Measurements from ENCODE around the gene USP24.
"Not testable (repeated sequence)": the region's sequence is repeated elsewhere in the genome, so short reads cannot be mapped to it uniquely, and the experiment has no call there.

The USP24 gene

GRCh38 chr1:55117941-55118340 is 97.2 kb downstream of the USP24 start:
- Histone ChIP-seq H3K36me3 (ENCODE audit: control insufficient read depth in 5 of 5, insufficient read depth in 5 of 5, low read length in 5 of 5) (peaks cover 43 to 72% (median 64%) of the 10 kb centered on the region in 5 donors), H3K4me1 (ENCODE audit: control insufficient read depth in 5 of 5, insufficient read depth in 5 of 5, low read length in 5 of 5) (no peaks in the 10 kb centered on the region), H3K9me3 (ENCODE audit: control insufficient read depth in 5 of 5, low read length in 5 of 5) (no peaks in the 10 kb centered on the region), H3K9ac (ENCODE audit: low read length in 5 of 5) (no peak overlapping the region), H3K27ac (ENCODE audit: low read depth, low read length) (no peak overlapping the region), H3K4me3 (ENCODE audit: low read depth in 1 of 5, low read length in 5 of 5) (no peak overlapping the region), H3K27me3 (ENCODE audit: control insufficient read depth in 5 of 5, insufficient read depth in 4 of 5, low read length in 5 of 5) (no peaks in the 10 kb centered on the region)

- H3K9me3 ChIP-seq (ENCODE audit: control insufficient read depth in 5 of 5, low read length in 5 of 5); H3K27ac ChIP-seq (ENCODE audit: low read depth, low read length); H3K4me3 ChIP-seq (ENCODE audit: low read depth in 1 of 5, low read length in 5 of 5); H3K4me1 ChIP-seq (ENCODE audit: control insufficient read depth in 5 of 5, insufficient read depth in 5 of 5, low read length in 5 of 5); H3K9ac ChIP-seq (ENCODE audit: low read length in 5 of 5); H3K27me3 ChIP-seq (ENCODE audit: control insufficient read depth in 5 of 5, insufficient read depth in 4 of 5, low read length in 5 of 5): not testable (repeated sequence)
- peaks cover 52 to 83% (median 64%) of the 10 kb centered on the region in 5 donors for H3K36me3 ChIP-seq (ENCODE audit: control insufficient read depth in 5 of 5, insufficient read depth in 5 of 5, low read length in 5 of 5)
Observed at GRCh38 chr1:55109005-55109404, 106.2 kb downstream of the USP24 start.

GRCh38 chr1:55107101-55107500 is 108.1 kb downstream of the USP24 start:
- Histone ChIP-seq H3K9me3 (ENCODE audit: control insufficient read depth in 5 of 5, low read length in 5 of 5) (no peaks in the 10 kb centered on the region), H3K4me1 (ENCODE audit: control insufficient read depth in 5 of 5, insufficient read depth in 5 of 5, low read length in 5 of 5) (peaks cover 0 to 8% (median 4%) of the 10 kb centered on the region in 5 donors), H3K4me3 (ENCODE audit: low read depth in 1 of 5, low read length in 5 of 5) (no peak overlapping the region), H3K36me3 (ENCODE audit: control insufficient read depth in 5 of 5, insufficient read depth in 5 of 5, low read length in 5 of 5) (peaks cover 67 to 84% (median 73%) of the 10 kb centered on the region in 5 donors), H3K27me3 (ENCODE audit: control insufficient read depth in 5 of 5, insufficient read depth in 4 of 5, low read length in 5 of 5) (no peaks in the 10 kb centered on the region), H3K27ac (ENCODE audit: low read depth, low read length) (no peak overlapping the region), H3K9ac (ENCODE audit: low read length in 5 of 5) (no peak overlapping the region)

DNA sequence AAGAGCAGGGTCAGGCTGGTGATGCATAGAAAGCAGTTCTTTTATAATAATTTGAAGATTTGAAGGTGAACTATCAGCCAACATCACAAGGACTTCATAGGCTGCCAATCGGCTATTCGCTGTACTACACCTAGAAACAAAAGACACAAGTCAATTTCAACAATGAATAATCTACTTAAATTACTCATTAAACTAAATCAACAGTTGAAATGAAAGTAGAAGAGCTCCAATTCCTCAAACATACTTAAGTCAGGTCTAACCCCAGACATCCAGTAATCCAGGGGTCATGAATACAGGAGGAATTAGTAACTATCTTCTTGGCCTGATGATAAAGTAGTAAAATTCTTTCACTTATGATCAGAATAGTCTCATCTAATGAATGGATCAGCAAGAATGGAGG is 111.3 kb downstream of the USP24 start:
- Histone ChIP-seq H3K9ac (ENCODE audit: low read length in 5 of 5) (no peak overlapping the region), H3K27me3 (ENCODE audit: control insufficient read depth in 5 of 5, insufficient read depth in 4 of 5, low read length in 5 of 5) (no peaks in the 10 kb centered on the region), H3K36me3 (ENCODE audit: control insufficient read depth in 5 of 5, insufficient read depth in 5 of 5, low read length in 5 of 5) (peaks cover 67 to 95% (median 86%) of the 10 kb centered on the region in 5 donors), H3K9me3 (ENCODE audit: control insufficient read depth in 5 of 5, low read length in 5 of 5) (no peaks in the 10 kb centered on the region), H3K4me1 (ENCODE audit: control insufficient read depth in 5 of 5, insufficient read depth in 5 of 5, low read length in 5 of 5) (peaks cover 0 to 8% (median 4%) of the 10 kb centered on the region in 5 donors), H3K27ac (ENCODE audit: low read depth, low read length) (no peak overlapping the region), H3K4me3 (ENCODE audit: low read depth in 1 of 5, low read length in 5 of 5) (no peak overlapping the region)

DNA sequence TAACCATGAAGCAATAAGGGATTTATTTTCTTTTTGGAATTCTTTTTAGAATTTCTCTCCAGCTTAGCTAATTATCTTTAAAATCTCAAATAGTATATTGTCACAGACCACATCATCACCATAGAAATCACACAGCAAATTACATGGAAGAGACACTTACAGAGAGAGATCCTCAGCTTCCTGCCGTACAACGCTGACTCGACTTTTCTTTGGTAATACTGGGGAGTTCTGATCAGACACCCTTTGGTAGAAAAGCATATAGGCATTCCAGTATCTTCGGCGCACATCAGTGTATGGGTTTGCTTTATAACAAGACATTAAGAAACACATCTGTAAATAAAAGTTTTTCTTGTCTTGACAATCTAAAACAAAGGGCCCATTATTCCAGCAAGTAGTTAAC is 120.1 kb downstream of the USP24 start:
- H3K4me3 ChIP-seq (ENCODE audit: low read depth in 1 of 5, low read length in 5 of 5), result no peak overlapping the region
- H3K9me3 ChIP-seq (ENCODE audit: control insufficient read depth in 5 of 5, low read length in 5 of 5), result no peaks in the 10 kb centered on the region
- peaks cover 77 to 97% (median 89%) of the 10 kb centered on the region in 5 donors for H3K36me3 ChIP-seq (ENCODE audit: control insufficient read depth in 5 of 5, insufficient read depth in 5 of 5, low read length in 5 of 5)
- H3K4me1 ChIP-seq (ENCODE audit: control insufficient read depth in 5 of 5, insufficient read depth in 5 of 5, low read length in 5 of 5), result no peaks in the 10 kb centered on the region
- no peaks in the 10 kb centered on the region for H3K27me3 ChIP-seq (ENCODE audit: control insufficient read depth in 5 of 5, insufficient read depth in 4 of 5, low read length in 5 of 5)
- H3K27ac ChIP-seq (ENCODE audit: low read depth, low read length), result no peak overlapping the region
- peak overlapping the region in 1 of 5 donors; percentile 43 for H3K9ac ChIP-seq (ENCODE audit: low read length in 5 of 5)

GRCh38 chr1:55092475-55092874 is 122.7 kb downstream of the USP24 start:
- Histone ChIP-seq H3K27me3 (ENCODE audit: control insufficient read depth in 5 of 5, insufficient read depth in 4 of 5, low read length in 5 of 5) (no peaks in the 10 kb centered on the region), H3K27ac (ENCODE audit: low read depth, low read length) (no peak overlapping the region), H3K4me1 (ENCODE audit: control insufficient read depth in 5 of 5, insufficient read depth in 5 of 5, low read length in 5 of 5) (no peaks in the 10 kb centered on the region), H3K9ac (ENCODE audit: low read length in 5 of 5) (no peak overlapping the region), H3K4me3 (ENCODE audit: low read depth in 1 of 5, low read length in 5 of 5) (no peak overlapping the region), H3K36me3 (ENCODE audit: control insufficient read depth in 5 of 5, insufficient read depth in 5 of 5, low read length in 5 of 5) (peaks cover 79 to 97% (median 91%) of the 10 kb centered on the region in 5 donors), H3K9me3 (ENCODE audit: control insufficient read depth in 5 of 5, low read length in 5 of 5) (no peaks in the 10 kb centered on the region)

- Histone ChIP-seq H3K27me3 (ENCODE audit: control insufficient read depth in 5 of 5, insufficient read depth in 4 of 5, low read length in 5 of 5) (no peaks in the 10 kb centered on the region), H3K9ac (ENCODE audit: low read length in 5 of 5) (no peak overlapping the region), H3K27ac (ENCODE audit: low read depth, low read length) (no peak overlapping the region), H3K4me1 (ENCODE audit: control insufficient read depth in 5 of 5, insufficient read depth in 5 of 5, low read length in 5 of 5) (no peaks in the 10 kb centered on the region), H3K4me3 (ENCODE audit: low read depth in 1 of 5, low read length in 5 of 5) (no peak overlapping the region), H3K36me3 (ENCODE audit: control insufficient read depth in 5 of 5, insufficient read depth in 5 of 5, low read length in 5 of 5) (peaks cover 81 to 97% (median 93%) of the 10 kb centered on the region in 5 donors), H3K9me3 (ENCODE audit: control insufficient read depth in 5 of 5, low read length in 5 of 5) (no peaks in the 10 kb centered on the region)
Observed at GRCh38 chr1:55089683-55090082, 125.5 kb downstream of the USP24 start.

GRCh38 chr1:55088413-55088812 is 126.8 kb downstream of the USP24 start:
- peaks cover 82 to 97% (median 94%) of the 10 kb centered on the region in 5 donors for H3K36me3 ChIP-seq (ENCODE audit: control insufficient read depth in 5 of 5, insufficient read depth in 5 of 5, low read length in 5 of 5)
- no peaks in the 10 kb centered on the region for H3K27me3 ChIP-seq (ENCODE audit: control insufficient read depth in 5 of 5, insufficient read depth in 4 of 5, low read length in 5 of 5)
- H3K9ac ChIP-seq (ENCODE audit: low read length in 5 of 5), result no peak overlapping the region
- H3K4me3 ChIP-seq (ENCODE audit: low read depth in 1 of 5, low read length in 5 of 5), result no peak overlapping the region
- H3K4me1 ChIP-seq (ENCODE audit: control insufficient read depth in 5 of 5, insufficient read depth in 5 of 5, low read length in 5 of 5), result no peaks in the 10 kb centered on the region
- H3K27ac ChIP-seq (ENCODE audit: low read depth, low read length), result no peak overlapping the region
- H3K9me3 ChIP-seq (ENCODE audit: control insufficient read depth in 5 of 5, low read length in 5 of 5), result no peaks in the 10 kb centered on the region

DNA sequence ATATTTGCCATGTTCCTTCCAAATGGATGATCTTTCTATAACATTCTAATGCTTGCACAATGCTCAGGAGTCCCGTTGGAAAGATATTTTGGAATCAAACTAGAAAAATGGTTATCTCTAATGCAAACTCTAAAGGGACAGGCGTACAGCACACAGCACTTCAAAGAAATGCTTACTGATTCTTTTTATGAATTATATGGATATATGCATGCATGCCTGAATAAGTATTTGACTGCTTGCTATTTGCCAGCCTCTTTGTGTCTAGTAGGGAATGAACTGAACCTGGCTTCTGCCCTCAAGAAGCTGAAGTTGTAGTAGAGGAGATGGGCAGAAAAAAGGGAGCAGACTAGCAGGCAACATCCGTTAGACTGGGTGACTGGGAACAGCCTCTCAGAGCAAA is 127.7 kb downstream of the USP24 start:
- peaks cover 73 to 97% (median 96%) of the 10 kb centered on the region in 5 donors for H3K36me3 ChIP-seq (ENCODE audit: control insufficient read depth in 5 of 5, insufficient read depth in 5 of 5, low read length in 5 of 5)
- no peaks in the 10 kb centered on the region for H3K27me3 ChIP-seq (ENCODE audit: control insufficient read depth in 5 of 5, insufficient read depth in 4 of 5, low read length in 5 of 5)
- no peak overlapping the region for H3K27ac ChIP-seq (ENCODE audit: low read depth, low read length)
- no peaks in the 10 kb centered on the region for H3K9me3 ChIP-seq (ENCODE audit: control insufficient read depth in 5 of 5, low read length in 5 of 5)
- H3K4me3 ChIP-seq (ENCODE audit: low read depth in 1 of 5, low read length in 5 of 5), result no peak overlapping the region
- no peaks in the 10 kb centered on the region for H3K4me1 ChIP-seq (ENCODE audit: control insufficient read depth in 5 of 5, insufficient read depth in 5 of 5, low read length in 5 of 5)
- no peak overlapping the region for H3K9ac ChIP-seq (ENCODE audit: low read length in 5 of 5)

GRCh38 chr1:55084257-55084656 is 130.9 kb downstream of the USP24 start:
- Histone ChIP-seq H3K4me1 (ENCODE audit: control insufficient read depth in 5 of 5, insufficient read depth in 5 of 5, low read length in 5 of 5) (peaks cover 0 to 2% (median 0%) of the 10 kb centered on the region in 5 donors), H3K27me3 (ENCODE audit: control insufficient read depth in 5 of 5, insufficient read depth in 4 of 5, low read length in 5 of 5) (no peaks in the 10 kb centered on the region), H3K9me3 (ENCODE audit: control insufficient read depth in 5 of 5, low read length in 5 of 5) (no peaks in the 10 kb centered on the region), H3K27ac (ENCODE audit: low read depth, low read length) (no peak overlapping the region), H3K9ac (ENCODE audit: low read length in 5 of 5) (no peak overlapping the region), H3K36me3 (ENCODE audit: control insufficient read depth in 5 of 5, insufficient read depth in 5 of 5, low read length in 5 of 5) (peaks cover 77 to 98% (median 94%) of the 10 kb centered on the region in 5 donors), H3K4me3 (ENCODE audit: low read depth in 1 of 5, low read length in 5 of 5) (no peak overlapping the region)

- H3K9me3 ChIP-seq (ENCODE audit: control insufficient read depth in 5 of 5, low read length in 5 of 5), result no peaks in the 10 kb centered on the region
- no peaks in the 10 kb centered on the region for H3K27me3 ChIP-seq (ENCODE audit: control insufficient read depth in 5 of 5, insufficient read depth in 4 of 5, low read length in 5 of 5)
- no peak overlapping the region for H3K27ac ChIP-seq (ENCODE audit: low read depth, low read length)
- H3K4me3 ChIP-seq (ENCODE audit: low read depth in 1 of 5, low read length in 5 of 5), result no peak overlapping the region
- H3K36me3 ChIP-seq (ENCODE audit: control insufficient read depth in 5 of 5, insufficient read depth in 5 of 5, low read length in 5 of 5), result peaks cover 77 to 99% (median 95%) of the 10 kb centered on the region in 5 donors
- H3K9ac ChIP-seq (ENCODE audit: low read length in 5 of 5), result no peak overlapping the region
- H3K4me1 ChIP-seq (ENCODE audit: control insufficient read depth in 5 of 5, insufficient read depth in 5 of 5, low read length in 5 of 5), result peaks cover 0 to 2% (median 0%) of the 10 kb centered on the region in 5 donors
Observed at GRCh38 chr1:55081905-55082296, 133.3 kb downstream of the USP24 start.
